CD14-positive monocyte (primary cell): Measurements from ENCODE around the gene ANGPTL2. TPM values are rescaled to one million over a fixed set of nuclear protein-coding genes. Genes with fewer than 3 reads are reported as not detected.

Source experiments
- DNase-seq, 3 donors: peaks; one replicate each; pipeline ENCODE4 v3.0.0-alpha.2; 2011 to 2022
- H2AFZ ChIP-seq: 2 replicates; pipeline ENCODE4 v1.6.0; 2012; ENCODE audit warnings: mild to moderate bottlenecking, low read depth, low read length, inconsistent platforms; ENCODE audit not compliant: insufficient read depth, poor library complexity, severe bottlenecking
- H3K27ac ChIP-seq, 2 donors: 1 replicate in 1 of 2; 2 replicates in 1 of 2; pipeline ENCODE4 v1.5.1; 2012 to 2013; ENCODE audit warnings: low read length in 2 of 2, control low read depth in 1 of 2, inconsistent platforms in 1 of 2, low read depth in 1 of 2, mild to moderate bottlenecking in 1 of 2
- H3K27me3 ChIP-seq, 2 donors: one replicate each; pipeline versions ENCODE4 v1.6.0 to v1.6.1; 2011 to 2013; ENCODE audit warnings: low read length in 2 of 2; ENCODE audit not compliant: control insufficient read depth in 2 of 2, insufficient read depth in 2 of 2
- H3K36me3 ChIP-seq, 2 donors: replicated peaks in 1 of 2; 1 replicate in 1 of 2; 2 replicates in 1 of 2; pipeline versions ENCODE4 v1.5.1 to v1.6.1; 2012 to 2013; ENCODE audit warnings: low read length in 2 of 2, control low read depth in 1 of 2, inconsistent platforms in 1 of 2, mild to moderate bottlenecking in 1 of 2; ENCODE audit not compliant: insufficient read depth in 2 of 2, control insufficient read depth in 1 of 2
- H3K4me1 ChIP-seq, 2 donors: 1 replicate in 1 of 2; 2 replicates in 1 of 2; pipeline versions ENCODE4 v1.5.1 to v1.6.1; 2012 to 2013; ENCODE audit warnings: low read length in 2 of 2, control low read depth in 1 of 2, inconsistent platforms in 1 of 2, mild to moderate bottlenecking in 1 of 2, moderate library complexity in 1 of 2; ENCODE audit not compliant: insufficient read depth in 2 of 2, control insufficient read depth in 1 of 2
- H3K4me2 ChIP-seq: replicated peaks from 2 replicates; pipeline ENCODE3; 2012; ENCODE audit warnings: low read length, moderate library complexity, mild to moderate bottlenecking; ENCODE audit not compliant: poor library complexity, severe bottlenecking; ENCODE audit errors: extremely low read depth
- H3K4me3 ChIP-seq, 3 experiments: fragments of 200-600 bp in 1 of 3; sonication (generic) in 1 of 3; replicated peaks in 1 of 3; 1 replicate in 2 of 3; 2 replicates in 1 of 3; pipeline ENCODE4 v1.5.1; 2011 to 2013; ENCODE audit warnings: low read length in 3 of 3, mild to moderate bottlenecking in 3 of 3, control low read depth in 2 of 3, low read depth in 2 of 3, inconsistent platforms in 1 of 3, moderate library complexity in 1 of 3
- H3K79me2 ChIP-seq: 2 replicates; pipeline ENCODE4 v1.6.0; 2012; ENCODE audit warnings: mild to moderate bottlenecking, control low read depth, inconsistent platforms, low read length, moderate library complexity; ENCODE audit not compliant: insufficient read depth
- H3K9ac ChIP-seq: 2 replicates; pipeline ENCODE4 v1.6.0; 2017; ENCODE audit warnings: low read length, mild to moderate bottlenecking; ENCODE audit not compliant: insufficient read depth, poor library complexity, severe bottlenecking
- H3K9me3 ChIP-seq, 2 donors: replicated peaks in 1 of 2; 1 replicate in 1 of 2; 2 replicates in 1 of 2; pipeline versions ENCODE4 v1.5.1 to v1.6.1; 2012 to 2013; ENCODE audit warnings: low read length in 2 of 2, control low read depth in 1 of 2; ENCODE audit not compliant: control insufficient read depth in 1 of 2, insufficient read depth in 1 of 2
- H4K20me1 ChIP-seq: 2 replicates; pipeline ENCODE4 v1.6.0; 2012; ENCODE audit warnings: mild to moderate bottlenecking, low read length, control low read depth, moderate library complexity; ENCODE audit not compliant: insufficient read depth
- H3K27ac Mint-ChIP-seq, 7 donors: one replicate each; pipeline ENCODE4 v1.8.0; 2020; ENCODE audit warnings: mild to moderate bottlenecking in 7 of 7, mixed read lengths in 7 of 7, moderate library complexity in 6 of 7, inconsistent platforms in 2 of 7
- H3K27me3 Mint-ChIP-seq, 3 donors: one replicate each; pipeline ENCODE4 v1.8.0; 2021 to 2022; ENCODE audit warnings: low read depth in 3 of 3, mild to moderate bottlenecking in 3 of 3, mixed read lengths in 3 of 3, moderate library complexity in 3 of 3, inconsistent platforms in 1 of 3
- H3K36me3 Mint-ChIP-seq, 2 donors: one replicate each; pipeline ENCODE4 v1.8.0; 2020; ENCODE audit warnings: mixed read lengths in 2 of 2, inconsistent platforms in 1 of 2, mild to moderate bottlenecking in 1 of 2
- H3K4me1 Mint-ChIP-seq: one replicate; pipeline ENCODE4 v1.8.0; 2020; ENCODE audit warnings: mild to moderate bottlenecking, mixed read lengths
- H3K4me3 Mint-ChIP-seq, 2 donors: one replicate each; pipeline ENCODE4 v1.8.0; 2020; ENCODE audit warnings: mild to moderate bottlenecking in 2 of 2, mixed read lengths in 2 of 2, moderate library complexity in 1 of 2
- H3K9me3 Mint-ChIP-seq, 7 donors: one replicate each; pipeline ENCODE4 v1.8.0; 2020 to 2022; ENCODE audit warnings: mixed read lengths in 7 of 7, mild to moderate bottlenecking in 6 of 7, moderate library complexity in 6 of 7, inconsistent platforms in 2 of 7
- CTCF ChIP-seq: fragments of 200-600 bp; IDR thresholded peaks from one replicate; pipeline ENCODE4 v1.8.0; 2022; ENCODE audit warnings: antibody characterized with exemption, mild to moderate bottlenecking
- WGBS: methylation state at CpG from one replicate; pipeline ENCODE4 v1.1.5; 2013; ENCODE audit warnings: missing lambda C conversion rate; ENCODE audit not compliant: insufficient coverage; 5-methylcytosine and 5-hydroxymethylcytosine counted together
- intact Hi-C, 2 donors: fragments of 100-400 bp; cut with micrococcal nuclease; formaldehyde crosslinking; loops; one replicate each; pipeline versions ENCODE4 v1.15.0 to v1.15.1; 2023
- polyA plus RNA-seq, 3 donors: library from polyadenylated mRNA; depleted of rRNA in 1 of 3; unstranded in 2 of 3; stranded (reverse) in 1 of 3; fragments of 300-500 nt in 2 of 3; fragments of >200 nt in 1 of 3; fragmentation: Illumina TruSeq in 2 of 3; gene quantifications; 1 replicate in 2 of 3; 2 replicates in 1 of 3; pipeline ENCODE4 v1.2.3, GENCODE V29; 2012 to 2021

ANGPTL2 gene
- polyA plus RNA-seq, 3 donors: not detected

- no peaks in the 10 kb centered on the region for H3K4me1 Mint-ChIP-seq
- no peak overlapping the region for H3K9ac ChIP-seq
- H3K9me3 ChIP-seq: no peaks in the 10 kb centered on the region
- H3K9me3 Mint-ChIP-seq: no peaks in the 10 kb centered on the region
- H3K79me2 ChIP-seq: no peaks in the 10 kb centered on the region
- H3K4me3 Mint-ChIP-seq: peak overlapping the region in 1 of 2 donors; percentile 19
- H3K27me3 Mint-ChIP-seq: peaks cover 0 to 21% (median 18%) of the 10 kb centered on the region in 3 donors
- H3K36me3 ChIP-seq: no peaks in the 10 kb centered on the region
- H3K4me1 ChIP-seq: no peaks in the 10 kb centered on the region
- H3K36me3 Mint-ChIP-seq: no peaks in the 10 kb centered on the region
- H3K27me3 ChIP-seq: no peaks in the 10 kb centered on the region
- H3K4me3 ChIP-seq: no peak overlapping the region
- WGBS: 98% methylated on average over 4 of the region's 5 CpGs
- no peak for DNase-seq
- intact Hi-C loops: no loop called here
- peak overlapping the region in 1 of 7 donors; percentile 28 for H3K27ac Mint-ChIP-seq
- H3K27ac ChIP-seq: no peak overlapping the region
- TF ChIP-seq CTCF: no peak
- H4K20me1 ChIP-seq: no peaks in the 10 kb centered on the region
- H3K4me2 ChIP-seq: no peak overlapping the region
- no peak overlapping the region for H2AFZ ChIP-seq
Observed at GRCh38 chr9:127083138-127083980, 39.1 kb downstream of the ANGPTL2 start.

DNA sequence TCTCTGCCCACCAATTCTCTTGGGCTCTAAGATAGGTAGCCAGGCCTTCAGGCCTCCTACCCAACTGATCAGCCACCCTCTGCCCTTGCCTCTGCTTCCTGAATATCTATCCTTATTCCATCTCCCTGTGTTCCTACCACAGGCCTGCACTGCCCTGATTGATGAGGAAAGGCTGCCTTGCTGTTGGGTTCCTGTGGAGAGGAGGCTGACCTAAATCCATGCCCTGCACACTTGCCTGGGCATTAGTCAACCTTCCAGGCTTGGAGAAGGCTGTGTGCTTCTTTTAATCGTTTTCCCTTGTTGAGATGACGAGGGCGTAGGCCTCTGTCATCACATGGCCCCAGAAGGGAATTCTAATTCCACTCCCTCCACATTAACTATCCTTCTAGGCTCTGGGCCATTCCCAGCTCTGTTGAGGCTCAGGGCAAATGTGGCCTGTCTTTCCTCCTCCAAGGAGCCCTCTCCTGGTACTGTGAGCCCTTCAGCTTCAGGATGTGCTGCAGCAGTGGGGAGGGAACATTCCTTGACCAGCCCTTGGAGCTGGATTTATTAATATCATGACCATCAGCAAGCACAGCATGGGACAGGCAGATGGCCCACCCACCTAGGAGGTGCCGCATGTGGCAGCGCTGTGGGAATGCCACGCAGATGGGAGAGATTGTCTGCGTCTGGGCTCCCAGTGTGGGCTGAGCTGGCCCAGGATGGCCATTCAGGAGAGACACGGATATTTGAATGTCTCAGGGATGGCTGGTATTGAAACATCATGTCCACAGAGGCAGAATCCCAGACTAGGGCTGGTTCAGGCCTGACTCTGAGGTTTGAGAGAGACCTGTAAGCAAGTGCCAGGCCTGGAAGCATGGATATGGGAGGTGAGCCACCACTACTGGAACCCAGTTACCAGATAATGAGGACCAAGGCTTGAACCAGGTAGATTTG is 40.9 kb downstream of the ANGPTL2 start:
- WGBS: 98% methylated on average over 8 of the region's 8 CpGs
- intact Hi-C loops: no loop called here
- Histone ChIP-seq H3K36me3 (no peaks in the 10 kb centered on the region), H3K9ac (no peak overlapping the region), H3K4me2 (no peak overlapping the region), H3K27ac (no peak overlapping the region), H3K9me3 (no peaks in the 10 kb centered on the region), H3K4me1 (no peaks in the 10 kb centered on the region), H2AFZ (no peak overlapping the region), H3K4me3 (no peak overlapping the region), H4K20me1 (no peaks in the 10 kb centered on the region), H3K27me3 (no peaks in the 10 kb centered on the region), H3K79me2 (no peaks in the 10 kb centered on the region)
- peaks cover 0 to 1% (median 0%) of the 10 kb centered on the region in 7 donors for H3K9me3 Mint-ChIP-seq
- peak overlapping the region in 1 of 7 donors; percentile 53 for H3K27ac Mint-ChIP-seq
- DNase-seq: no peak
- peaks cover 9 to 23% (median 13%) of the 10 kb centered on the region in 3 donors for H3K27me3 Mint-ChIP-seq
- H3K4me1 Mint-ChIP-seq: peaks cover 5% of the 10 kb centered on the region
- no peak for TF ChIP-seq CTCF
- peaks cover 0 to 4% of the 10 kb centered on the region in 2 donors for H3K36me3 Mint-ChIP-seq
- H3K4me3 Mint-ChIP-seq: no peak overlapping the region
